HepG2 (cell line): Measurements from ENCODE around the gene BRD2.
A peak's percentile ranks its signal among the peaks of the same experiment; 100 is the strongest.

Experiments
- BRCA1 ChIP-seq: sonication (generic); formaldehyde crosslinking; IDR thresholded peaks from 2 replicates; pipeline ENCODE4 v1.4.0; 2020; ENCODE audit warnings: missing genetic modification reagents
- CTCF ChIP-seq: sonication (generic); formaldehyde crosslinking; IDR thresholded peaks from 2 replicates; pipeline ENCODE4 v1.5.0; 2020; ENCODE audit warnings: mild to moderate bottlenecking, missing genetic modification reagents, moderate library complexity
- ETV6 ChIP-seq: sonication (generic); formaldehyde crosslinking; conservative IDR thresholded peaks from 2 replicates; pipeline ENCODE4 v1.4.0; 2020; ENCODE audit warnings: missing genetic modification reagents
- FOXM1 ChIP-seq: sonication (generic); formaldehyde crosslinking; IDR thresholded peaks from 2 replicates; pipeline ENCODE4 v1.5.0; 2020; ENCODE audit warnings: missing genetic modification reagents
- MATR3 ChIP-seq: sonication (generic); formaldehyde crosslinking; IDR thresholded peaks from 2 replicates; pipeline ENCODE4 v1.4.0; 2020; ENCODE audit warnings: missing genetic modification reagents
- NR2F1 ChIP-seq, 2 experiments: fragments of 450-650 bp in 1 of 2; formaldehyde crosslinking in 1 of 2; IDR thresholded peaks; 2 replicates each; pipeline versions ENCODE4 v1.5.0 to v1.6.1; 2016 to 2020; ENCODE audit warnings: mild to moderate bottlenecking in 1 of 2, missing compliant biosample characterization in 1 of 2, missing genetic modification reagents in 1 of 2, moderate library complexity in 1 of 2
- NR2F6 ChIP-seq, 2 experiments: IDR thresholded peaks; 2 replicates each; pipeline ENCODE4 v1.6.1; 2016; ENCODE audit warnings: antibody characterized with exemption in 1 of 2, mild to moderate bottlenecking in 1 of 2
- POLR2A ChIP-seq, 2 experiments: IDR thresholded peaks; 2 replicates each; pipeline ENCODE4 v1.6.1; 2011; ENCODE audit warnings: low read depth in 2 of 2, low read length in 2 of 2, mild to moderate bottlenecking in 1 of 2, moderate library complexity in 1 of 2; ENCODE audit not compliant: insufficient read depth in 1 of 2
- TGIF2 ChIP-seq: IDR thresholded peaks from 2 replicates; pipeline ENCODE4 v1.6.1; 2016; ENCODE audit warnings: control low read depth, missing compliant biosample characterization
- ZNF383 ChIP-seq: sonication (generic); formaldehyde crosslinking; IDR thresholded peaks from 2 replicates; pipeline ENCODE4 v1.4.0; 2020; ENCODE audit warnings: missing genetic modification reagents, mild to moderate bottlenecking, borderline replicate concordance
- ZNF766 ChIP-seq: sonication (generic); formaldehyde crosslinking; IDR thresholded peaks from 2 replicates; pipeline ENCODE4 v1.5.0; 2020; ENCODE audit warnings: missing genetic modification reagents, borderline replicate concordance
- TF ChIP-seq, protein P1 (sequence below): sonication (generic); formaldehyde crosslinking; IDR thresholded peaks from 2 replicates; pipeline ENCODE4 v1.4.0; 2020; ENCODE audit warnings: low read depth, missing genetic modification reagents
- TF ChIP-seq, protein P2 (sequence below): sonication (generic); formaldehyde crosslinking; IDR thresholded peaks from 2 replicates; pipeline ENCODE4 v1.5.1; 2020; ENCODE audit warnings: mild to moderate bottlenecking, missing genetic modification reagents

DNA sequence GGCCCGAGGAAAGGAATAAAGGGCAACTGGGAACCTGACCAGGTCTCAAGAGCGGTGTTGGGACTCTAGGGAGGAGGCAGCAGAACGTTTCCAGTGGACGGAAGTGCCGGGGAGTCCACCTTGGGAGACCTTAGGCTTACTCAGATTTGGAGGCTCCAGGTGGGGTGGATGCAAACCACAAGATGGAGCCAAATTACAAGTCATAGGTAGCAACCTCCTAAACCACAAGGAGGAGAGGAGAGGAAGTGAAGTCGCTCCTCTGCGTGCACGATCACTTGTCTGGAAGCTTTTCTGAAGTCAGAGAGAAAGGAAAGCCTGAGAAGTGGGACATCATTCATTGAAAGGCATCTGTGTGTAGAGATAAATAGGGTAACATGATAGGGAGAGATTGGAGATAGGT is 31.7 kb downstream of the BRD2 start:
- TF ChIP-seq FOXM1 (CRISPR knock-in tag) (no peak), ZNF383 (CRISPR knock-in tag) (no peak), BRCA1 (no peak), TGIF2 (no peak), ZNF766 (no peak), POLR2A (IDR thresholded peaks at IDR 0.05; ENCODE audit: insufficient read depth in 1 of 2, low read depth in 2 of 2, low read length in 2 of 2) (no peak), CTCF (peak; percentile 55), ETV6 (CRISPR knock-in tag) (no peak), NR2F6 (IDR thresholded peaks at IDR 0.05) (no peak), NR2F6 (CRISPR knock-in tag; IDR thresholded peaks at IDR 0.05) (no peak), MATR3 (CRISPR knock-in tag) (no peak), NR2F1 (CRISPR knock-in tag; IDR thresholded peaks at IDR 0.05) (no peak)
- TF ChIP-seq, protein P1, sequence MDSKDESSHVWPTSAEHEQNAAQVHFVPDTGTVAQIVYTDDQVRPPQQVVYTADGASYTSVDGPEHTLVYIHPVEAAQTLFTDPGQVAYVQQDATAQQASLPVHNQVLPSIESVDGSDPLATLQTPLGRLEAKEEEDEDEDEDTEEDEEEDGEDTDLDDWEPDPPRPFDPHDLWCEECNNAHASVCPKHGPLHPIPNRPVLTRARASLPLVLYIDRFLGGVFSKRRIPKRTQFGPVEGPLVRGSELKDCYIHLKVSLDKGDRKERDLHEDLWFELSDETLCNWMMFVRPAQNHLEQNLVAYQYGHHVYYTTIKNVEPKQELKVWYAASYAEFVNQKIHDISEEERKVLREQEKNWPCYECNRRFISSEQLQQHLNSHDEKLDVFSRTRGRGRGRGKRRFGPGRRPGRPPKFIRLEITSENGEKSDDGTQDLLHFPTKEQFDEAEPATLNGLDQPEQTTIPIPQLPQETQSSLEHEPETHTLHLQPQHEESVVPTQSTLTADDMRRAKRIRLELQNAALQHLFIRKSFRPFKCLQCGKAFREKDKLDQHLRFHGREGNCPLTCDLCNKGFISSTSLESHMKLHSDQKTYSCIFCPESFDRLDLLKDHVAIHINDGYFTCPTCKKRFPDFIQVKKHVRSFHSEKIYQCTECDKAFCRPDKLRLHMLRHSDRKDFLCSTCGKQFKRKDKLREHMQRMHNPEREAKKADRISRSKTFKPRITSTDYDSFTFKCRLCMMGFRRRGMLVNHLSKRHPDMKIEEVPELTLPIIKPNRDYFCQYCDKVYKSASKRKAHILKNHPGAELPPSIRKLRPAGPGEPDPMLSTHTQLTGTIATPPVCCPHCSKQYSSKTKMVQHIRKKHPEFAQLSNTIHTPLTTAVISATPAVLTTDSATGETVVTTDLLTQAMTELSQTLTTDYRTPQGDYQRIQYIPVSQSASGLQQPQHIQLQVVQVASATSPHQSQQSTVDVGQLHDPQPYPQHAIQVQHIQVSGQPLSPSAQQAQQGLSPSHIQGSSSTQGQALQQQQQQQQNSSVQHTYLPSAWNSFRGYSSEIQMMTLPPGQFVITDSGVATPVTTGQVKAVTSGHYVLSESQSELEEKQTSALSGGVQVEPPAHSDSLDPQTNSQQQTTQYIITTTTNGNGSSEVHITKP (CRISPR knock-in tag): no peak
- TF ChIP-seq, protein P2, sequence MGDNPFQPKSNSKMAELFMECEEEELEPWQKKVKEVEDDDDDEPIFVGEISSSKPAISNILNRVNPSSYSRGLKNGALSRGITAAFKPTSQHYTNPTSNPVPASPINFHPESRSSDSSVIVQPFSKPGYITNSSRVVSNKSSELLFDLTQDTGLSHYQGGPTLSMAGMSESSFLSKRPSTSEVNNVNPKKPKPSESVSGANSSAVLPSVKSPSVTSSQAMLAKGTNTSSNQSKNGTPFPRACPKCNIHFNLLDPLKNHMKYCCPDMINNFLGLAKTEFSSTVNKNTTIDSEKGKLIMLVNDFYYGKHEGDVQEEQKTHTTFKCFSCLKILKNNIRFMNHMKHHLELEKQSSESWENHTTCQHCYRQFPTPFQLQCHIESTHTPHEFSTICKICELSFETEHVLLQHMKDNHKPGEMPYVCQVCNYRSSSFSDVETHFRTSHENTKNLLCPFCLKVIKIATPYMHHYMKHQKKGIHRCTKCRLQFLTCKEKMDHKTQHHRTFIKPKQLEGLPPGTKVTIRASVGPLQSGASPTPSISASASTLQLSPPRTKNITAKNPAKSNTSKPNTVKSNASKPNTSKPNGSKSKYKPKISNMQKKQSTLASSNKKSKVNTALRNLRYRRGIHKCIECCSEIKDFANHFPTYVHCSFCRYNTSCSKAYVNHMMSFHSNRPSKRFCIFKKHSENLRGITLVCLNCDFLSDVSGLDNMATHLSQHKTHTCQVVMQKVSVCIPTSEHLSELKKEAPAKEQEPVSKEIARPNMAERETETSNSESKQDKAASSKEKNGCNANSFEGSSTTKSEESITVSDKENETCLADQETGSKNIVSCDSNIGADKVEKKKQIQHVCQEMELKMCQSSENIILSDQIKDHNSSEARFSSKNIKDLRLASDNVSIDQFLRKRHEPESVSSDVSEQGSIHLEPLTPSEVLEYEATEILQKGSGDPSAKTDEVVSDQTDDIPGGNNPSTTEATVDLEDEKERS: no peak
